Activated effector memory CD4-positive, alpha-beta T cell treated with anti-CD3 and anti-CD28 coated beads, Interleukin-2, amount 50 U/mL, for 16 hours (primary cell): ENCODE data around the gene ADGRL1.

Experiments used
- DNase-seq: peaks from one replicate; pipeline ENCODE4 v3.0.0-alpha.2; 2020

ADGRL1 gene

GRCh38 chr19:14107581-14108461 is 98.1 kb downstream of the ADGRL1 start:
- no peak for DNase-seq

GRCh38 chr19:14106840-14107239 is 99.1 kb downstream of the ADGRL1 start:
- no peak for DNase-seq

- DNase-seq, result no peak
Observed at GRCh38 chr19:14105680-14106079, 100.3 kb downstream of the ADGRL1 start.

GRCh38 chr19:14103310-14103709 is 102.7 kb downstream of the ADGRL1 start:
- no peak for DNase-seq

GRCh38 chr19:14102756-14103155 is 103.2 kb downstream of the ADGRL1 start:
- DNase-seq, result no peak

- no peak for DNase-seq
Observed at GRCh38 chr19:14102102-14102696, 103.8 kb downstream of the ADGRL1 start.

- DNase-seq, result no peak
Observed at GRCh38 chr19:14101003-14101545, 104.9 kb downstream of the ADGRL1 start.
